ENCODE data around the gene FIBP.

- TF ChIP-seq POLR2A (IDR thresholded peaks at IDR 0.05; ENCODE audit: low read depth, low read length) = peak; percentile 68
- TF ChIP-seq, protein P1, sequence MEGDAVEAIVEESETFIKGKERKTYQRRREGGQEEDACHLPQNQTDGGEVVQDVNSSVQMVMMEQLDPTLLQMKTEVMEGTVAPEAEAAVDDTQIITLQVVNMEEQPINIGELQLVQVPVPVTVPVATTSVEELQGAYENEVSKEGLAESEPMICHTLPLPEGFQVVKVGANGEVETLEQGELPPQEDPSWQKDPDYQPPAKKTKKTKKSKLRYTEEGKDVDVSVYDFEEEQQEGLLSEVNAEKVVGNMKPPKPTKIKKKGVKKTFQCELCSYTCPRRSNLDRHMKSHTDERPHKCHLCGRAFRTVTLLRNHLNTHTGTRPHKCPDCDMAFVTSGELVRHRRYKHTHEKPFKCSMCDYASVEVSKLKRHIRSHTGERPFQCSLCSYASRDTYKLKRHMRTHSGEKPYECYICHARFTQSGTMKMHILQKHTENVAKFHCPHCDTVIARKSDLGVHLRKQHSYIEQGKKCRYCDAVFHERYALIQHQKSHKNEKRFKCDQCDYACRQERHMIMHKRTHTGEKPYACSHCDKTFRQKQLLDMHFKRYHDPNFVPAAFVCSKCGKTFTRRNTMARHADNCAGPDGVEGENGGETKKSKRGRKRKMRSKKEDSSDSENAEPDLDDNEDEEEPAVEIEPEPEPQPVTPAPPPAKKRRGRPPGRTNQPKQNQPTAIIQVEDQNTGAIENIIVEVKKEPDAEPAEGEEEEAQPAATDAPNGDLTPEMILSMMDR (conservative IDR thresholded peaks at IDR 0.05; ENCODE audit: low read depth, low read length) = no peak
- TF ChIP-seq BHLHE40 (IDR thresholded peaks at IDR 0.05; ENCODE audit: low read depth, low read length) = no peak
- no peak for TF ChIP-seq MAFK (IDR thresholded peaks at IDR 0.05; ENCODE audit: low read depth, low read length)
- TF ChIP-seq CEBPB (IDR thresholded peaks at IDR 0.05; ENCODE audit: low read depth, low read length) = no peak
- TF ChIP-seq SMC3 (IDR thresholded peaks at IDR 0.05; ENCODE audit: low read depth, low read length) = no peak
- no peak for TF ChIP-seq RFX5 (IDR thresholded peaks at IDR 0.05; ENCODE audit: low read depth, low read length)
- TF ChIP-seq CHD1 (IDR thresholded peaks at IDR 0.05; ENCODE audit: low read depth, low read length) = peak; percentile 25; the same call in 1 of the 2 replicates
Measured at GRCh38 chr11:65918211-65919140, 30.2 kb upstream of the FIBP start, which contains the start of gene C11orf68.
